NCI-H69 (cell line): ENCODE data around the gene NELFB.

Experiments
- DNase-seq: peaks from one replicate; lab custom pipeline; 2025; lab: John Stamatoyannopoulos, UW

NELFB gene

GRCh38 chr9:137254624-137255447 lies at the start of gene NELFB:
TSS of gene NELFB (plus strand) at chr9:137255327.
- DNase-seq, result peak; percentile 94

GRCh38 chr9:137206602-137207001 lies 48.5 kb upstream of the NELFB start:
- DNase-seq, result no peak

- no peak for DNase-seq
Observed at GRCh38 chr9:137211532-137211931, 43.6 kb upstream of the NELFB start.

- no peak for DNase-seq
Observed at GRCh38 chr9:137212520-137212919, 42.6 kb upstream of the NELFB start.

GRCh38 chr9:137213160-137214060 lies 41.7 kb upstream of the NELFB start:
- no peak for DNase-seq

- no peak for DNase-seq
Observed at GRCh38 chr9:137214620-137215019, 40.5 kb upstream of the NELFB start.

DNA sequence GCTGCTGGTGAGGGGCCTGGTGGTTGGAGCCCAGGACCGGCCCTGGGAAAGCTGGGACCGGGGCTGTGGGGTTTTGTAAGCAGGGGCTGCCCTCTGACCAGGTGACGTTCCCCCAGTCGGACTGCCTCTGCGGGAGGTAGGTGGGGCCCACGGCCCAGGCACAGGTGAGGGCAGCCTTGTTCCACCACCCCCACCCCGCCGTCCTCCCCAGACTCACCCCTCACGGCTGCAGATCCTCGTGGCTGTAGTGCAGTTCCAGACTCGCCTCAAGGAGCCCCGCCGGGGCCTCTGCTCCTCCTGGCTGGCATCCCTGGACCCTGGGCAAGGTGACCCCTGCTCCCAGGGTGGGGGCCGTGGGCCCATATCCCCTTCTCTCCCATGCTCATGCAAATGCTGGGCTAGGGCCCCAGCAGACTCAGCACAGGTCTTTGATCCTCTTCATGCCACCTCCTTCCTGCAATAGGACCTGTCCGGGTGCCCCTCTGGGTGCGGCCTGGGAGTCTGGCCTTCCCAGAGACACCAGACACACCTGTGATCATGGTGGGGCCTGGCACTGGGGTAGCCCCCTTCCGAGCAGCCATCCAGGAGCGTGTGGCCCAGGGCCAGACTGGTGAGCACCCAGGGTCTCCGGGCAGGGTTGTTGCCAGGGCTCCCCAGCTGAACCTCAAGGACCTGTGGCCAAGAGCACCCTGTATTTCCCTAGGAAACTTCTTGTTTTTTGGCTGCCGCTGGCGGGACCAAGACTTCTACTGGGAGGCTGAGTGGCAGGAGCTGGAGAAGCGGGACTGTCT lies 39.7 kb upstream of the NELFB start:
- no peak for DNase-seq

GRCh38 chr9:137216188-137216965 lies 38.8 kb upstream of the NELFB start:
- DNase-seq, result no peak

GRCh38 chr9:137217276-137218211 lies 37.6 kb upstream of the NELFB start:
- DNase-seq, result peak; percentile 77

DNA sequence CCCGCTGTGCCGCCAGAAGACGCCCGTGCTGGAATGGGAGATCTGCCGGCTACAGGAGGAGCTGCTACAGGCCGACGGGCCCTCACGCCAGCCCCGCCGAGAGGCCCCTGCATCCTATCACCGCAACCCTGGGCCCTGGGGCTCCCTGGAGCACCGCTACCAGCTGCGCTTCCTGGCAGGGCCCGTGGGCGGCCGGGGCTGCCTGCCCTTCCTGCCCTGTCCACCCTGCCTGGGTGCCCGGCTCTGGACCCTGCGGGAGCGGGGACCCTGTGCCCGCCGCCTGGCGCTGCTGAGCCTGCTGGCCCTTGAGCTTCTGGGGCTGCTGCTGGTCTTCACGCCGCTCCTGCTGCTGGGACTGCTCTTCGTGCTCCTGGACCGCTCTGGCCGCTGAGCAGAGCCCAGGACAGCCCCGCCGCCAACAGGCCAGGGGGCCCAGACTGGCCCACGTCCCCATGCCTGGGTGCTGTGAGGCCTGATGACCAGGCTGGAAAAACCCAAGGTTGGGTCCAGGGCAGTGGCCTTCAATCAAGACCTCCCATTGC lies 36.8 kb upstream of the NELFB start:
- no peak for DNase-seq

DNA sequence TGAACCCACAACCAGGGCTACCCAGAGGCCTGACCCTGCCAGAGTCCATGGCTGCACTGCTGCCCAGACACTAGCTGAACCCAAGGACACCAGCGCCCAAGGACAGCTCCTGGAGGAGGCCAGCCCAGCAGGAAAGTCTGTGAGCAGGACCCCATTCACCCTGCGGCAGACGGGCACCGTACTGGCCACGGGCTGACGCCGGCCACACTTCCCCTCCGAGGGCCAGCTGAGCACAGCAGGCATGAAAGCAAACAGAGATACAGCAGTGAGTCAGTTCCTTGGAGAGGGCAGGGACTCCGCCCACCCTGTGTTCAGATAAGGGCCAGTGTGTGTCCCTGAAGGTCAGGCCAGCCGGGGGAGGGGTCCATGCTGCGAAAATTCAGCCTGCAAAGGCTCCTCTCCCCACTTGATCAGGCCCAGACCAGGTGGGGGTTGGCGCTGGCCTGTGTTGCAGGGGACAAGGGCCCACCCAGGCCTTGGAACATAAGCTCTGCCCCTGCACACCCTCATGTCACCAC lies 36.3 kb upstream of the NELFB start:
- DNase-seq, result peak; percentile 46

- no peak for DNase-seq
Observed at GRCh38 chr9:137219757-137220316, 35.3 kb upstream of the NELFB start.

DNA sequence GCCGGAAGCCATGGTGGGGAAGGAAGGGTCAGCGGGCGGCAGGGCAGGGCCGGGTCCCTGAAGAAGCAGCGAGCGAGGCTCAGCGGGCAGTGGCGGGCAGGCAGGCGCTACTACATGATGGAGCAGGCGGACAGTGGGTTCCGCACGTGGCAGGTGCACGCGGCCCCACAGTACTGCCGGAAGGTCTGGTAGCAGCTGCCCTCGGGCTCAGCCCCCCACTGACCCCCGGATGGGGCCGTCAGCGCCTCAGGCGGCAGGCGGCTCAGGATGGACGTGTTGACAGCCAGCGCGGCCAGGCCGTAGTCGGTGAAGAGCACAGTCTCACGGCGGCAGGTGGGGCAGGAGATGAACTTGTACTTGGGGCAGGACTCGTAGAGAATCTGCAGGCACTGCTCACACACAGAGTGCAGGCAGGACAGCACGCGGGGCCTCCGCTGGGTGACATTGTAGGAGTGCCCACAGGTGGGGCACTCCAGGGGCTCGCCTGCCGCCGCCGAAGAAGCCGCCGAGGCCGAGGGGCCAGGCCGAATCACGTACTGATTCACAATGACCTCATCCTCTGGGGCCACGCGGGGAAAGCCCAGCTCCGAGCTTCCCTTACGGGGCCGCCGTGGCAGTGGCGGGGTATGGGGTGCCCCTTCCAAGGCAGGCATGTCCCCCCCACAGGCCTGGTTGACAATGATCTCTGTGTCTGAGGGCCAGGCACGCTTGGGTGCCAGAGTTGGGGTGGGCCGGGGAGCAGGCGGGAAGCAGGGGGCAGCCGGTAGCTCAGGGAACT lies 34.6 kb upstream of the NELFB start:
- DNase-seq, result no peak

- DNase-seq, result no peak
Observed at GRCh38 chr9:137221095-137221505, 34.0 kb upstream of the NELFB start.

- peak; percentile 63 for DNase-seq
Observed at GRCh38 chr9:137221506-137222111, 33.5 kb upstream of the NELFB start.

GRCh38 chr9:137222190-137223077 lies 32.7 kb upstream of the NELFB start, which contains the start of gene RNF208:
TSS of gene RNF208 (minus strand) at chr9:137222240. CDS start at chr9:137221212, 1,028 bp downstream.
- DNase-seq, result peak; percentile 59
